SK-N-MC (cell line): Measurements from ENCODE around the gene COPZ2.

ENCODE experiments used
- EZH2 ChIP-seq: fragments of 200-600 bp; sonication (generic); IDR thresholded peaks from one replicate; pipeline ENCODE4 v1.6.1; 2017; ENCODE audit warnings: antibody characterized with exemption
- POLR2AphosphoS5 ChIP-seq: IDR thresholded peaks from 2 replicates; pipeline ENCODE4 v1.6.1; 2012; ENCODE audit warnings: mild to moderate bottlenecking, low read depth, low read length, borderline replicate concordance

- TF ChIP-seq EZH2 (no peak), POLR2AphosphoS5 (no peak)
Observed at GRCh38 chr17:48047113-48047740, 9.6 kb upstream of the COPZ2 start.
